ENCODE results near the gene PAPOLA.
A peak's percentile ranks its signal among the peaks of the same experiment; 100 is the strongest.

The PAPOLA gene

DNA sequence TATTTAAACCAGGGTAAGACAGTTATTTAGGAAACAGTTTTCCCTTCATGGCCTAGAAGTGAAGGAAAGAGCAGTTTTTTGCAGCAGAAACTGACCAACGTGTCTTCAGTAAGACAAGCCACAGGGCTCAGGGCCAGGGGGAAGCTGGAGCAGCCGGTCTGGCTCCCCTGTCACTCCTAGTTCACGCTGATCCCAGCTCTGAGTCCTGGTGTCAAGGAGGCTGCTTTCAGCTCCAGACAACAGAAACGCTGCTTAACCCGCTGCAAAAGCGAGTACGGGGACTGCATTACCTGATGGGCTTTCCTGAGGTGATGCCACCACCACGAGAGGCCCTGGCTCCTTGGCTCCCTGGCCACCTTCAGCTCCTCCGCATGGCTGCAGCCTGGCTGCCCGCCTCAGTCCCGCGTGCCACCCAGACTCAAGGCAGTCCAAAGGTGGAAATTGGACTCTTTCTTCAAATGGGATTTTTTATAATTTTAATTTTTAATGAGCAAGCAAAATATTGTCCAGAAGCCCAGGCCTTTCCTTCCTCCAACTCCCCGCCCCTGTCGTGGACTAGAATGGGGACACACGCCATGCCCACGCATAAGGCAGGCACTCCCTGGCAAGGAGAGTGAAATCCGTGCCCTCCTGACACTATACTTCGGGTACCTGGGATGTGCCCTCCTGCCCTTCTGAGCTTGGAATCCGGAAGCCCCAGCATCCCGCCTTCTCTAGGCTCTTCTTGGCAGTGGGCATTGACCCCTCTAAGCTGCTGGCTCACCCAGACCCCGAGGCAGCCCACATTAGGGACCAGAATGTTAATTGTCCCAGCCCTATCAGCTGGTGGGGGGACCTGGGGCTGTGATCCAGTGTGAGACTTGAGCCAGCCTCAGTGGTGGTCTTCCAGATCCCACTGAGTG lies 85.0 kb downstream of the PAPOLA start:
- TF ChIP-seq, protein P1, sequence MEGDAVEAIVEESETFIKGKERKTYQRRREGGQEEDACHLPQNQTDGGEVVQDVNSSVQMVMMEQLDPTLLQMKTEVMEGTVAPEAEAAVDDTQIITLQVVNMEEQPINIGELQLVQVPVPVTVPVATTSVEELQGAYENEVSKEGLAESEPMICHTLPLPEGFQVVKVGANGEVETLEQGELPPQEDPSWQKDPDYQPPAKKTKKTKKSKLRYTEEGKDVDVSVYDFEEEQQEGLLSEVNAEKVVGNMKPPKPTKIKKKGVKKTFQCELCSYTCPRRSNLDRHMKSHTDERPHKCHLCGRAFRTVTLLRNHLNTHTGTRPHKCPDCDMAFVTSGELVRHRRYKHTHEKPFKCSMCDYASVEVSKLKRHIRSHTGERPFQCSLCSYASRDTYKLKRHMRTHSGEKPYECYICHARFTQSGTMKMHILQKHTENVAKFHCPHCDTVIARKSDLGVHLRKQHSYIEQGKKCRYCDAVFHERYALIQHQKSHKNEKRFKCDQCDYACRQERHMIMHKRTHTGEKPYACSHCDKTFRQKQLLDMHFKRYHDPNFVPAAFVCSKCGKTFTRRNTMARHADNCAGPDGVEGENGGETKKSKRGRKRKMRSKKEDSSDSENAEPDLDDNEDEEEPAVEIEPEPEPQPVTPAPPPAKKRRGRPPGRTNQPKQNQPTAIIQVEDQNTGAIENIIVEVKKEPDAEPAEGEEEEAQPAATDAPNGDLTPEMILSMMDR (IDR thresholded peaks at IDR 0.05; ENCODE audit: low read depth, low read length): no peak
- DNase-seq (ENCODE audit: low read depth in 2 of 2): no peak
- H3K4me3 ChIP-seq (replicated peaks in 1 of 2; ENCODE audit: low read depth in 2 of 2, low read length in 2 of 2): no peak overlapping the region

DNA sequence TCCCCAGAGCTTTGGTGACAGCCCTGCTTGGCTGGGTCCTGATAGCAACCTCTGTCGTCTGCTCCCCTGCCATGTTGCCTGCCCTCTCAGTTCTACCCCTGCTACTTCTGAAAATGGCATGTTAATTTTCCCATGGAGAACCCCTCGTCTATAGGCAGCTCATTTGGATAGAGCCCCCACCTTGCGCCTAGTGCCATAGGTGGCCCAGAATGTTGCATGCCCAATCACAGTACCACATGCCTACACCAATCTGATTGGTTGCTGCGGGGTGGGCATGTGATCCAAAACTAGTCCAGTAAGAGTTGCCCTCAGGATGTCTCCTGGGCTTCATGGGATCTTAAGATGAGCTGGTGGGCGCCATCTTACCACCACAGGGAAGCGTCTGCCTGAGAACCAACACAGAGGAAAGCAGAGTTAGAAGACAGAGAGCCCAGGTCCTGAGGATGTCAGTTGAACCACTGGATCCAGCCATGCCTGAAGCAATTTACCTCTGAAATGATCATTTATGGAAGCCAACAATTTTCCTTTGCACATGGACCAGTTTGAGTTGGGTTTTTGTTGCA lies 85.7 kb downstream of the PAPOLA start:
- H3K4me3 ChIP-seq (replicated peaks in 1 of 2; ENCODE audit: low read depth in 2 of 2, low read length in 2 of 2): no peak overlapping the region
- TF ChIP-seq, protein P1 (IDR thresholded peaks at IDR 0.05; ENCODE audit: low read depth, low read length): no peak
- no peak for DNase-seq (ENCODE audit: low read depth in 2 of 2)

DNA sequence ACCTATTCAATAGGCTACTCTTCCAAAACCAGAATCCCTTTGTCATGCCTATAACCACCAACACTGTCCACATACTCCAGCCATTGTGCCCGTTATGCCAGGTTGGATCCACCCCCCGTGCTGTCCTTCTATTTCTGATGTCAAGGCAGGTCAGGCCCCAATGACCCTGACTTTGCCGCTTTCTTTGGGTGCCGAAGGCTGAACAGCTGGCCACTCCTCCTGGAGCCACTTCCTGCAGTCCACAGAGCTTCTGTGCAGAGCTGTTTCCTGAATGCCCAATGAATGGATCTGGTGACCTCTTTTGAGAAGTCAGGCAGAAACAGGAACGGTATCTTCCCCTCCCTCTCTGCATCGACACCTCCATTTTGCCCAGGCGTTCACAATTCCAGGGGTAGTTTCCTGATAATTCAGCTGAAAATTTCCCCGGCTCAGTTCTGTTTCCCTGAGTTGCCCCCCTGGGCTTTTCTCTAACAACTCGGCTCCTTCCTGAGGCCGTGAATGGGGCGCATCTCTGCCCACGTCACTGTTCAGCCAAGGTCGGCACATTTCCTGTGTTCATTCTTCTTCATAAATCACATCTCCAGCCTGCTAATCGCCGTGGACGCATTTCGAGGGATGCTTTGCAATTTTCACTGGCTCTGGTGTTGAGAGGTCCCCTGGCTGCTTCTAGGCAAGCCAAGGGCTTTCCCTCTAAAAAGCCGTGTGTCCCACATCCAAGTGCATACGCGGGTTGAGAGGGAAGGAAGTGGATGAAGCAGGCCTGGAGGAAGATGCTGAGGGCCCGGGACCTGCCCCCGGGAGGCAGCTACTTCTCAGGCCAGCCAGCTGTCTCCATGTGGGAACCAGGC lies 86.5 kb downstream of the PAPOLA start:
- DNase-seq (ENCODE audit: low read depth in 2 of 2): peak in 1 of 2 donors; percentile 9
- no peak overlapping the region for H3K4me3 ChIP-seq (replicated peaks in 1 of 2; ENCODE audit: low read depth in 2 of 2, low read length in 2 of 2)
- TF ChIP-seq, protein P1 (IDR thresholded peaks at IDR 0.05; ENCODE audit: low read depth, low read length): no peak

DNA sequence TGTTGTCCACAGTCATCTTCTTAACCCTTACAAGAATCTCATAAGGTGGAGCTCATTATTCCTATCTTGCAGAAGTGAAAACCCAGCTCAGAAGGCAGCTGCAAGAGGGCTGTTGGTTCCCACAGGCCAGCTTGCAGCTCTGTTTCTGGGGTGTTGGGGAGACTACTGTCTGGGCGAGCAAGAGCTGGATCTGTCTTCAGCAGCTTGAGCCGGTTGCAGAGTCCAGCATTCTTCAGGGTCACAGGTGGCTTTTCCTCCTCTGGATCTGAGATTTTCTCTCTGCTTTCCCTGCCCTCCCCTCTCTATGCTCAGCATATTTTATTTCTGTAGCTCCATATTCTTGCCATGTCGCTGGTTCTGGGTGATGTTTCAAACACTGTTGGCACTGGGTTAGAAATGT lies 87.4 kb downstream of the PAPOLA start:
- DNase-seq (ENCODE audit: low read depth in 2 of 2): no peak
- H3K4me3 ChIP-seq (replicated peaks in 1 of 2; ENCODE audit: low read depth in 2 of 2, low read length in 2 of 2): no peak overlapping the region
- TF ChIP-seq, protein P1 (IDR thresholded peaks at IDR 0.05; ENCODE audit: low read depth, low read length): no peak

DNA sequence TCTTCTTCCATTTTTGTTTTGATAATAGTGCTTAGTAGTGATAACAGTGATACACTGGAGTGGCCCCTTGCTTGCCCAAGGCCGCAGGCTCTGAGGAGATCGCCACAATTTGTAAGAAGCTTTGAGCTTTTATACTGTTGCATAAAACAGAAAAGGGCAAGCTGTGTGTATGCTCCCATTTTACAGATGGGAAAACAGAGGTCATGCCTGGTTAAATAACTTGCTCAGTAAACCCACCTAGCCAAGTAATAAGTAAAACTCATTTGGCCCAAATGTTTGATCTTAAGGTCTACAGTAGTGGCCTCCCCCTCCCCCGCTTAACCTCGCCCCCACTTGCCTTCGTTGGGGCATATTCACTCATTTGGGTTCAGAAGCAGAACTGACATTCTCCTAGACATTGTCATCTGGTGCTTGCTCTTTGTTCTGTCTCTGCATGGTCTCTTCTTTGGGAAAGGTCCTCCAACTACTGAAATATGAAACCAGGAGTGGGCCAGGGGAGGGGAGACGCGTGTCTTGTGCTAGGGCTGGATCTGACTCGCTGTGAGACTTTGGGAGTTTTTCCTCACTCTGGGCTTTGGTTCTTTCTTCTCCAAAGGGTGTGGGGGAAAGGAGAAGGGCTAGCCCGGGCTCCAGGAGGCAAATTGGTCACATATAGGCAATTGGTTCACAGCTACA lies 88.1 kb downstream of the PAPOLA start:
- TF ChIP-seq, protein P1 (IDR thresholded peaks at IDR 0.05; ENCODE audit: low read depth, low read length): no peak
- DNase-seq (ENCODE audit: low read depth in 2 of 2): no peak
- no peak overlapping the region for H3K4me3 ChIP-seq (replicated peaks in 1 of 2; ENCODE audit: low read depth in 2 of 2, low read length in 2 of 2)
